Stimulated activated CD4-positive, alpha-beta T cell treated with anti-CD3 and anti-CD28 coated beads, Interleukin-4, amount 100 ng/mL, for 4 hours (primary cell): ENCODE measurements around the gene ECE1.

Source experiments
- DNase-seq, 2 experiments: peaks; one replicate each; pipeline ENCODE4 v3.0.0-alpha.2; 2020

The ECE1 gene

GRCh38 chr1:21289700-21290545, at the start of gene ECE1:
Gene ECE1 (minus strand): TSS chr1:21290463. CDS start chr1:21290414, 49 bp downstream.
- DNase-seq = peak; percentile 28 to 48

GRCh38 chr1:21339356-21340229, 49.3 kb upstream of the ECE1 start:
- DNase-seq = no peak

- DNase-seq = no peak
Observed at GRCh38 chr1:21338573-21339355, 48.5 kb upstream of the ECE1 start.

GRCh38 chr1:21337928-21338572, 47.8 kb upstream of the ECE1 start:
- peak in 1 of 2 experiments; percentile 26 for DNase-seq

GRCh38 chr1:21337454-21337927, 47.2 kb upstream of the ECE1 start:
- DNase-seq = no peak

GRCh38 chr1:21337010-21337437, 46.8 kb upstream of the ECE1 start:
- no peak for DNase-seq

- DNase-seq = no peak
Observed at GRCh38 chr1:21335750-21336224, 45.5 kb upstream of the ECE1 start.

GRCh38 chr1:21335088-21335691, 44.9 kb upstream of the ECE1 start:
- no peak for DNase-seq

GRCh38 chr1:21334214-21335087, 44.2 kb upstream of the ECE1 start:
- DNase-seq = peak; percentile 57 to 72

- DNase-seq = no peak
Observed at GRCh38 chr1:21333824-21334213, 43.6 kb upstream of the ECE1 start.

- no peak for DNase-seq
Observed at GRCh38 chr1:21332554-21333311, 42.5 kb upstream of the ECE1 start.

GRCh38 chr1:21331752-21332478, 41.7 kb upstream of the ECE1 start:
- no peak for DNase-seq

- DNase-seq = no peak
Observed at GRCh38 chr1:21330544-21330943, 40.3 kb upstream of the ECE1 start.

- no peak for DNase-seq
Observed at GRCh38 chr1:21329209-21329844, 39.1 kb upstream of the ECE1 start.

- DNase-seq = no peak
Observed at GRCh38 chr1:21327566-21328323, 37.5 kb upstream of the ECE1 start.

- DNase-seq = no peak
Observed at GRCh38 chr1:21326861-21327344, 36.6 kb upstream of the ECE1 start.

GRCh38 chr1:21325731-21326387, 35.6 kb upstream of the ECE1 start:
- DNase-seq = no peak
